ENCODE data around the gene CPVL.

Gene CPVL

DNA sequence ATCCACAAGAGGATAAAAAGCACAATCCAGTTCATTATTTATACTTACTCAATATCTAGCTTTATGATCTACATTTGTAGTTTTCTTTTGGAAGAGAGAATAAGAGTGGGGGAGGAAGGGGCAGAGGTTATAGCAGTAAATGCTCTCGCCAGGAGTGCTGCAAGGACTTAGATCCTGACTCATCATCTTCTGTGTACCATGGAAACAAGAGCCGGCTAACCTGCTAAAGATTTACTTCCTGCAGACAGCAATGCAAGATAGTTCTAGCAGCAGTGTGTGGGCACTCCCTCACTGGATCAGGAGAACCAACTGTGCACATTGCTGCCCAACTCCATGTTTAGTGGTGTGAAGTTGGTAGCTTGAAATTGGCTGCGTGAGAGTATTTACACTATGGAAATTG, 140.5 kb downstream of the CPVL start:
- no peak overlapping the region for H3K27ac ChIP-seq

GRCh38 chr7:29005406-29005805, 140.9 kb downstream of the CPVL start:
- ChIA-PET POLR2A (ENCODE audit: low non-redundant PET) (no interaction called here), CTCF (interaction anchor here (0.7 kb wide), 2 partner anchors 41 to 45 kb away, joined by 3 to 5 read pairs; no protein-coding TSS in a partner anchor)
- TF ChIP-seq, protein P1, sequence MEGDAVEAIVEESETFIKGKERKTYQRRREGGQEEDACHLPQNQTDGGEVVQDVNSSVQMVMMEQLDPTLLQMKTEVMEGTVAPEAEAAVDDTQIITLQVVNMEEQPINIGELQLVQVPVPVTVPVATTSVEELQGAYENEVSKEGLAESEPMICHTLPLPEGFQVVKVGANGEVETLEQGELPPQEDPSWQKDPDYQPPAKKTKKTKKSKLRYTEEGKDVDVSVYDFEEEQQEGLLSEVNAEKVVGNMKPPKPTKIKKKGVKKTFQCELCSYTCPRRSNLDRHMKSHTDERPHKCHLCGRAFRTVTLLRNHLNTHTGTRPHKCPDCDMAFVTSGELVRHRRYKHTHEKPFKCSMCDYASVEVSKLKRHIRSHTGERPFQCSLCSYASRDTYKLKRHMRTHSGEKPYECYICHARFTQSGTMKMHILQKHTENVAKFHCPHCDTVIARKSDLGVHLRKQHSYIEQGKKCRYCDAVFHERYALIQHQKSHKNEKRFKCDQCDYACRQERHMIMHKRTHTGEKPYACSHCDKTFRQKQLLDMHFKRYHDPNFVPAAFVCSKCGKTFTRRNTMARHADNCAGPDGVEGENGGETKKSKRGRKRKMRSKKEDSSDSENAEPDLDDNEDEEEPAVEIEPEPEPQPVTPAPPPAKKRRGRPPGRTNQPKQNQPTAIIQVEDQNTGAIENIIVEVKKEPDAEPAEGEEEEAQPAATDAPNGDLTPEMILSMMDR (conservative IDR thresholded peaks at IDR 0.05; ENCODE audit: low read depth), result no peak
- no peak for DNase-seq (ENCODE audit: low spot score)
- H3K27ac ChIP-seq, result no peak overlapping the region

More for the DNA sequence above, 140.5 kb downstream of the CPVL start:
- ChIA-PET POLR2A (ENCODE audit: low non-redundant PET) (no interaction called here), CTCF (interaction anchor here (0.6 to 0.7 kb wide), 3 partner anchors 9 to 45 kb away, joined by 3 to 5 read pairs (median 3); no protein-coding TSS in a partner anchor)
- TF ChIP-seq, protein P1 (conservative IDR thresholded peaks at IDR 0.05; ENCODE audit: low read depth), result no peak
- no peak for DNase-seq (ENCODE audit: low spot score)

GRCh38 chr7:29003703-29004102, 142.6 kb downstream of the CPVL start:
- DNase-seq (ENCODE audit: low spot score), result no peak

GRCh38 chr7:29000717-29001076, 145.6 kb downstream of the CPVL start:
- ChIA-PET POLR2A (ENCODE audit: low non-redundant PET) (no interaction called here), CTCF (no interaction called here)
- no peak overlapping the region for H3K27ac ChIP-seq
- DNase-seq (ENCODE audit: low spot score), result no peak
- TF ChIP-seq, protein P1 (conservative IDR thresholded peaks at IDR 0.05; ENCODE audit: low read depth), result no peak

More at GRCh38 chr7:29003703-29004102, 142.6 kb downstream of the CPVL start:
- H3K27ac ChIP-seq, result no peak overlapping the region
- CTCF ChIA-PET, result no interaction called here
- POLR2A ChIA-PET (ENCODE audit: low non-redundant PET), result no interaction called here
- TF ChIP-seq, protein P1 (conservative IDR thresholded peaks at IDR 0.05; ENCODE audit: low read depth), result no peak

DNA sequence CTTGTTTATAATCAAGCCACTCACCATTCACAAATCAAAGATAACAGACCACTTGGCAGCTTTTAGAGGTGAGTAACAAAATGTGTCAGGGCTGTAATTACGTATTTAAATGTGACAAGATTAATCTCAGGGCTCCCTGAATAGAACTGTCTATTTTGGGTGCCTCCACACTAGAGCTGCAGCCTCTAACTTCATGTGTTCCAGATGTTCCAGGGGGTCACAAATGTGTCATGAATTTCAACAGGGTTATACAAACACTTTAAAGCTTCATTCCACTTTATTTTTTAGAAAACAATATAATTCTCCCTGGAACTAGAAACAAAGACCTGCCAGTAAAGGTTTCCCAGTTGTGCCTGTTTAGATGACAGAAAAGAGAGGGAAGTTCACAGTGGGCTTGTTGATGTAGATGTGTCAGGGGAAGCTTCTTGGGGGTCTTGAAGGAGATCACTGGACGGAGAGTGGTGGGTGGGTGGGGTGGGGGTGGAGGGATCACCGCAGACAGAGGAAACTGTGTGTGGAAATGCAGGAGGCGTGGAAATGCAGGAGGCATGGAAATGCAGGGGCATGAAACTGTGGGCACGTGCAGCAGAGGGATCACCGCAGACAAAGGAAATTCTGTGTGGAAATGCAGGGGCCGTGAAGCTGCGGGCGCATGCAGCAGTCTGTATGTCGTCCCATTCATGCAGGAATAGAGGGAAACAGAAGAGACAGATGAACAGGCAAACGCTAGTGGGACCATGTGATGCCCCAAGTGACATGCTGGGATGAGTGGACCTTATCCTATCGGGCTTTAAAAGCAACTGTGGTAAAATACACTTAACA, 146.2 kb downstream of the CPVL start:
- POLR2A ChIA-PET (ENCODE audit: low non-redundant PET), result no interaction called here

GRCh38 chr7:28999427-28999826, 146.9 kb downstream of the CPVL start:
- TF ChIP-seq, protein P1 (conservative IDR thresholded peaks at IDR 0.05; ENCODE audit: low read depth), result no peak
- POLR2A ChIA-PET (ENCODE audit: low non-redundant PET), result no interaction called here
- CTCF ChIA-PET, result interaction anchor here (1.2 kb wide), 1 partner anchor 190 kb away, joined by 5 read pairs; no protein-coding TSS in a partner anchor
- DNase-seq (ENCODE audit: low spot score), result no peak
- no peak overlapping the region for H3K27ac ChIP-seq

More for the DNA sequence above, 146.2 kb downstream of the CPVL start:
- TF ChIP-seq, protein P1 (conservative IDR thresholded peaks at IDR 0.05; ENCODE audit: low read depth), result no peak
- CTCF ChIA-PET, result interaction anchor here (1.2 kb wide), 1 partner anchor 189 kb away, joined by 5 read pairs; no protein-coding TSS in a partner anchor
- H3K27ac ChIP-seq, result no peak overlapping the region
- DNase-seq (ENCODE audit: low spot score), result no peak
